Measurements from ENCODE around the gene OR2M5.

Gene OR2M5

GRCh38 chr1:248144513-248145198 lies at the start of gene OR2M5:
Gene OR2M5, plus strand, starts transcription at chr1:248145148. Its CDS starts 0 bp downstream, at chr1:248145148.
- DNase-seq: no peak

- DNase-seq: no peak
Measured at GRCh38 chr1:248098529-248098928, 46.4 kb upstream of the OR2M5 start.

- no peak for DNase-seq
Measured at GRCh38 chr1:248102847-248103246, 42.1 kb upstream of the OR2M5 start.

- DNase-seq: no peak
Measured at GRCh38 chr1:248111157-248111556, 33.8 kb upstream of the OR2M5 start.

- DNase-seq: no peak
Measured at GRCh38 chr1:248114890-248115289, 30.1 kb upstream of the OR2M5 start.

GRCh38 chr1:248127653-248128052 lies 17.3 kb upstream of the OR2M5 start:
- no peak for DNase-seq

GRCh38 chr1:248136811-248137210 lies 8.1 kb upstream of the OR2M5 start:
- no peak for DNase-seq

GRCh38 chr1:248140846-248141245 lies 4.1 kb upstream of the OR2M5 start:
- DNase-seq: no peak

- DNase-seq: no peak
Measured at GRCh38 chr1:248143311-248143710, 1.6 kb upstream of the OR2M5 start.

- no peak for DNase-seq
Measured at GRCh38 chr1:248152056-248152827, 7.3 kb downstream of the OR2M5 start.

GRCh38 chr1:248155927-248156326 lies 11.0 kb downstream of the OR2M5 start:
- DNase-seq: no peak

- no peak for DNase-seq
Measured at GRCh38 chr1:248158758-248159157, 13.8 kb downstream of the OR2M5 start.

GRCh38 chr1:248164031-248164430 lies 19.1 kb downstream of the OR2M5 start:
- no peak for DNase-seq

- no peak for DNase-seq
Measured at GRCh38 chr1:248165186-248165585, 20.2 kb downstream of the OR2M5 start.

GRCh38 chr1:248174521-248174920 lies 29.6 kb downstream of the OR2M5 start, which contains the start of gene OR2M2:
Gene OR2M2, plus strand, starts transcription at chr1:248174821. Its CDS starts 5,165 bp downstream, at chr1:248179986.
- no peak for DNase-seq

- no peak for DNase-seq
Measured at GRCh38 chr1:248183996-248184395, 39.0 kb downstream of the OR2M5 start.

- no peak for DNase-seq
Measured at GRCh38 chr1:248187363-248187762, 42.4 kb downstream of the OR2M5 start.

GRCh38 chr1:248189026-248189425 lies 44.1 kb downstream of the OR2M5 start:
- DNase-seq: no peak

- no peak for DNase-seq
Measured at GRCh38 chr1:248194117-248194516, 49.2 kb downstream of the OR2M5 start.

Data from fibroblast of upper back skin (primary cell).